Activated CD4-positive, alpha-beta T cell treated with anti-CD3 and anti-CD28 coated beads for 1 hour (primary cell): Measurements from ENCODE around the gene NR0B2.
"Not testable (repeated sequence)": the region's sequence is repeated elsewhere in the genome, so short reads cannot be mapped to it uniquely, and the experiment has no call there.

Experiments used
- DNase-seq: peaks from one replicate; pipeline ENCODE4 v3.0.0-alpha.2; 2020

The NR0B2 gene, protein sequence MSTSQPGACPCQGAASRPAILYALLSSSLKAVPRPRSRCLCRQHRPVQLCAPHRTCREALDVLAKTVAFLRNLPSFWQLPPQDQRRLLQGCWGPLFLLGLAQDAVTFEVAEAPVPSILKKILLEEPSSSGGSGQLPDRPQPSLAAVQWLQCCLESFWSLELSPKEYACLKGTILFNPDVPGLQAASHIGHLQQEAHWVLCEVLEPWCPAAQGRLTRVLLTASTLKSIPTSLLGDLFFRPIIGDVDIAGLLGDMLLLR

DNA sequence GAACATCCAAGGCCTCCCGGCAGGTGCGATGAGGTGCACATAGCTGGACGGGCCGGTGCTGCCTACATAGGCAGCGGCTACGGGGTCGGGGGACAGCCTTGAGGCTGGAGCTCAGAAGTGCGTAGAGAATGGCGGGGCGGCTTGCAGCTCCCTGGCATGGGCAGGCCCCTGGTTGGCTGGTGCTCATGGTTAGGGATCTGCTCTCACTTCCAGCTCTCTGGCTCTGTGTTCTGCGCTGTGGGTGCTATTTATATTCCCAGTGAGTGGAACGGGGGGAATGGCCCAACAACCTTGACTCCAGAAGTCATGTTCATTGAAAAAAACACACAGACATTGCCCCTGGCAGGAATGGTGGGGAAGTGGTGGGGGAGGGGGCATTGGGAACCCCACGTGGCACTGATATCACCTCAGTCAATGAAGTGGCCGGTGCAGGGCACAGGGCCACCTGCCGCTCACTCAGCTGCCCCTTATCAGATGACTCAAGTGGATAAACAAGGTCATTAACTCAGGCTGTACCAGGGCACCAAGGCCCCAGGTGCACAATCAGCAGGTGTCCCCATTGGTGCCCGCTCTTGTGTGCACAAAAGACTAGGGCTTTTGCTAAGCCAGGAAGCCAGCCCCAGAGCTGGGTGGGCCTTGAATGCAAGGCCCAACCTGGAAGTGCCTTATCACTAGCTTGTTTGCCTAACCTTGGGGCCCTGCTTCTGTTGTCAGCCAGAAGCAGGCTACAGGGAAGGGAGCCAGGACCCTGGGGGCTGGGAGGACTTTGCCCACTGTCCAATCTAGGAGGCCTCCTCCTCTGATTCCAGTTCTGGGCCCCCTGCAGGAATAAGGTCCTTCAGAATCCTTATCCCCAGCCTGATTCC, at the start of gene NR0B2:
Gene NR0B2 (minus strand): TSS at position 222 of the 866 bp plus-strand sequence. CDS start 35 bp downstream, at position 187.
- DNase-seq: no peak

DNA sequence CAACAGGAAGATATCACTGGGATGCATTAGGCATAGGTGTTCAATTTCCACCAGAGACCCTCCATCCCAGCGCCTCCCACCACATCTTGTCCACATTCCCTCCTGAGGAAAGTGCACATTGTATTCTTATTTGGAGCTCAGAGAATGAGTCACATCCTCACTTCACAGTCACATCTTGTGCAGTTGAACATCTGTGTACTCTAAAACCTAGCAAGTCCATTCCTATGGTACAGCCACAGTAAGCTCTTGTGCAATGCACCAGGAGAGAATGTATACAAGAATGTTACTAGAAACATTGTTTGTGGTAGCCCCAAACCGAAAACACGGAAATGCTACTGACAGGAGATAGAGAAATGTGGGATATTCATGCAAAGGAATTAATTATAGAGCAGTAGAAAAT, 48.1 kb upstream of the NR0B2 start:
- DNase-seq: no peak

GRCh38 chr1:26960625-26960966, 46.8 kb upstream of the NR0B2 start:
- DNase-seq: no peak

DNA sequence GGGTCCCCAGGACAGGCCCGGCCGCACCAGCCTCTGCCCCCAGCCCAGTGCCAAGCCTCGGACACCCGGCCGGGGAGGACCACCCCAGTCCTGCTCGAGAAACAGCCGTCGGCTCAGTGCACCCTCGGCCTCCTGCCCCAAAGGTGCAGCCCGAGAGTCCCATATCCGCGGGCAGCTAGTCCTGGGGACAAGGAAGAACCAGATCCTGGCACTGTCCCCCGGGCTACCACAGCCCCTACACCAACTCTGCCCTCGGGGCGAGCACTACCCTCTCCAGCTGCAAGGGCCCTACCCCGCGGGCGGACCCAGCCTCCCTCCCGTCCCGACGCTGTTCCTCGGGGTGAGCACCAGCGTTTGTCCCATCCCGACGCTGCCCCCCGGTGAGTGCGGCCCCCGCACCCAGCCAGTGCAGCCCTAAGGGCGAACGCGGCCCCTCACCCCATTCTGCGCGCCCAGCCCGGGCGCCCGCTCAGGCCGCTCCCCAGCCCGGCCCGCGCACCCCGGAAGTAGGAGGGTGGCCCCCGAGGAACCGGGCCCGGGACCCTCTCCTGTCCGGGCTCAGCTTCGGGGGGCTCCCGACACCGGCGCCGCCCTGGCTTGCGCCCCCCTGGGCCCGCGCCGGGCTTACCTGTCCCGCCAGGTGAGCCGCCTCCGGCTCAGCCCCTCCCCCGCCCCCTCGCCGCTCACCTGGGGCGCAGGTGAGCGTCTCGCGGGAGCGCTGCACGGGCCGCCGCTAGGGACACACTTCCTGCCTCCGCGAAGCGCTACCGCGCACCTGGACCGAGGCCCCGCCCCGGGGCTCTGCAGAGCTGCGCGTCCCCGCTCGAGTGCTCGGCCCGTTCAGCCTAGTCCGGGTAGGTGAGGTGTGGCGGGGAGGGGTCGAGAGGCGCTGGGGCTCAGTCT, 46.2 kb upstream of the NR0B2 start, which contains the start of gene KDF1:
Gene KDF1 (minus strand): TSS at position 747 of the 903 bp plus-strand sequence. CDS start 8,088 bp downstream, outside the sequence.
- DNase-seq: peak; percentile 34

GRCh38 chr1:26959270-26959669, 45.5 kb upstream of the NR0B2 start:
- no peak for DNase-seq

DNA sequence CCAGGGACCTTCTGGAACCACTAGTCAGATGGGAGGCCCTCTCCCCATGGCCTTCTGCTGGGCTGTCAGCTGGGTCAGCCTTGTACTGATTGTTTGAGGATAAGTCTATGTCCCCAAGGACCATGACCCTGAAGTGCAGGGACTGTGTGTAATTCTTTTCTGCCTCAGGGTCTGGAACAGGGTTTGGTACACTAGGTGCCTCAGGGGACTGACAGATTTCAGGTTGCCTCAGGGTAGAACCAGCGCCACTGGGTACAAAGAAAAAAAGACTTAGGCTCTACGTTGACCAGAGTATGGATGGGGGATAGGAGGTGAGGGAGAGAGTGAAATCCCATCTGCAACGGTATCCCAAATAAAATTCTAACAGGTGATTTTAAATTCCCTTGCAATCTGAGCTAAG, 43.5 kb upstream of the NR0B2 start:
- no peak for DNase-seq

- DNase-seq: no peak
These were observed 42.5 kb upstream of the NR0B2 start for GRCh38 chr1:26956321-26956720.

DNA sequence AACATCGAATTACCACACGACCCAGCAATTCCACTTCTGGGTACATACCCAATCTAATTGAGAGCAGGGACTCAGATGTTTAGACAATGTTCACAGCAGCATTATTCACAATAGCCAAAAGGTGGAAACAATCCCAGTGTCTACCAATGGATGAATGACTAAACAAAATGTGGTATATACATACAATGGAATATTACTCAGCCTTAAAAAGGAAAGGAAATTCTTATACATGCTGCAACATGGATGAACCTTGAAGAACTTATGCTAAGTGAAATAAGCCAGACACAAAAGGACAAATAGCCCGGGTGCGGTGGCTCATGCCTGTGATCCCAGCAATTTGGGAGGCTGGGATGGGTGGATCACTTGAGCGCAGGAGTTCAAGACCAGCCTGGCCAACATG, 39.6 kb upstream of the NR0B2 start:
- DNase-seq: no peak

DNA sequence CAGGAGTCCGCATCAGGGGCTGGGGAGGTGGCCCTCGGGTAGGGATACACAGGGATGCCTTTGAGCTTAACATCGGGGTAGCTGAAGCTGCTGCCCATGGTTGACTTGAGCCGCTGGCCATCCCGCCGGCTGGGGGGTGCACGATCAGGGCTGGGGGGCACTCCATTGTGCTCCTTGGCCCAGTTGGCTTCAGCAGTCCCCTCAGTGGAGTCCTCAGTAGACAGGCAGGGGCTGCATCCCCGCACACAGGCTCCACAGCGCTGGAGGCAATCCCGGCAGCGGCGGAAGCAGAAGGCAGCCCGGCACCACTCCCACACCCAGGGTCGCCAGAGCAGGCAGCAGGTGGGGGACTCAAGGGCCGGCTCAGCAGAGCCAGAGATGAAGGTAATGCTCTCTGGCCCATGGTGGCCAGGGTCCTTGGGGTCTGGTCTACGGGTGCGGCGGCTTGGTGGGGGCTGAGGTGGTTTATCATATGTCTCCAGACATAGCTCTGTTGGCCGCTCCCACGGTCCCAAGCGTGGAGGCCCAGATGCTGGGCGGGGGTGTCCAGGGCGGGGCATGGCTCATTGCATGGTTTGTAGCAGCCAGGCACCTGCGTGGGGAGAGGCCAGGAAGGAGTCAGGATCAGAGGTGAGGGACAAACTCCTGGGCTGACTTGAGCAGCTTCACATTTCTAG, 38.2 kb upstream of the NR0B2 start:
- no peak for DNase-seq

DNA sequence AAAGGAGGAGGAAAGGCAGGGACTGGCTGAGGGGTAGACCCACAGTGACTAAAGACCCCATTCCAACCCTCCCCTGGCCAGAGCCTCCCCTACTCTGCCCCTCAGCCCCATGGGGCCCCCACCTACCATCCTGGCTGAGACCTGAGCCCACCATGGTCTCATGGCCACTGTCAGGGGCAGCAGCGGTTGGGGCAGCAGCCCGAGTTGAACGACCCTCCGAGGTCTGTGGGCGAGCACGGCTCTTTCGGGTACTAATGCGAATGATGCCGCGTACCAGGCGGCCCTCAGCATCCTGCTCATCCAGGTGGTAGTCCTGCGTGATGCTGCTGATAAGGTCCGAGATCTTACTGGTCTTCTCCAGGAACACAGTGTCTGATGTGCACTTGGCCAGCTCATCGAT, 37.4 kb upstream of the NR0B2 start:
- DNase-seq: no peak

DNA sequence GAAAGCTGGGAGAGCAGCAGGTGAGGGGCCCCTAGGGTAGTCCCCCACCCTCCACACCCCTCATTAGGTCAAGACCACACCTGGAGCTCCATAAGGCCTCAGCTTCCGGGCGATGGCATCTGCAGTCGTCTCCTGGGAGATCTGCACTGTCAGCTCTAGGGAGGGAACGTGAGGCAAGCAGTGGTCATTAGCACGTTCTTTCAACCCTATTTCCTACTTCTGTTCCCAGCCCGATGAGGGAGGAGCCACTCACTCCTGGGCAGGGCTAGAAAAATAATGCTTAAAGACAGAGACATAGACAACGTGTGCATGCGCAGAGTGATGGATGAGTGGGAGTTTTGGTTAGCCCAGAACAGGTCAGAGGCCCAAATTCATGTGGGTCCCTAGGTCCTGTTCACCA, 36.8 kb upstream of the NR0B2 start:
- no peak for DNase-seq

GRCh38 chr1:26949926-26950319, 36.1 kb upstream of the NR0B2 start:
- DNase-seq: no peak

DNA sequence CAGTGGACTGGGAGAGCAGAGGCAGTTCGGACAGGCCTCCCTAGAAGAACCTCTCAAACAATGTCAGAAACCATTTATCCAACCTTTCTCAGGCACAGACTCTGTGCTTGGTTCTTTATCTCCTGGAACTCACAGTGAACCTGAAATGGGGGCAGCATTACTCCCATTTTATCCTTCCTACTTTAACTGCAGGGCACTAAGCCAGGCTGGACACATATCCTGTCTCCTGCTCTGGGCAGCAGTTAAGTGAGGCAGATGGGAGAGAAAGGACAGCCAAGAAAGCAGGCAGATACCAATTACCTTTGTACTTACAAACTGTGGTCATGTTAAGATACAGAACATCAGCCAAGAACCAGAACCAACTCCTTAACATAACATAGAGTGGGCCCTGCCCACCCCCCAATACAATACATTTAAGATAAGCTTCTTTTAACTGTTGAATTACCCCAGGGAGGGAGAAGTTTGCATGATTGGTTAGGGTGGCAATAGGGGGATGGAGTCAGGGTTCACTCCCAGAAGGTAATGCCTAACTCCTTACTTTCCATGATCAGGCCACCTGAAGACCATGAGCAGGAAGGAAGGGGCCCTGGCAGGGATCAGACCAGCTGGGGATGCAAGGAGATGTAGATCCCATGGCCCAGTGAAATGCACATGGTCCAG, 35.6 kb upstream of the NR0B2 start:
- no peak for DNase-seq

DNA sequence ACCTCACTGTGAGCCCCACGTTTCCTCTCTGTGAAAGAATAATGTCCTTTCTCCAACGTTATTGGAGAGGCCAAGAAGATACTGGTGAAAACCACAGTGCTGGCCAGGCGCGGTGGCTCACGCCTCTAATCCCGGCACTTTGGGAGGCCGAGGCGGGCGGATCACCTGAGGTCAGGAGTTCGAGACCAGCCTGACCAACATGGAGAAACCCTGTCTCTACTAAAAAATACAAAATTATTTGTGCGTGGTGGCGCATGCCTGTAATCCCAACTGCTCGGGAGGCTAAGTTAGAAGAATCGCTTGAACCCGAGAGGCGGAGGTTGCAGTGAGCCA, 34.9 kb upstream of the NR0B2 start:
- DNase-seq: not testable (repeated sequence)

DNA sequence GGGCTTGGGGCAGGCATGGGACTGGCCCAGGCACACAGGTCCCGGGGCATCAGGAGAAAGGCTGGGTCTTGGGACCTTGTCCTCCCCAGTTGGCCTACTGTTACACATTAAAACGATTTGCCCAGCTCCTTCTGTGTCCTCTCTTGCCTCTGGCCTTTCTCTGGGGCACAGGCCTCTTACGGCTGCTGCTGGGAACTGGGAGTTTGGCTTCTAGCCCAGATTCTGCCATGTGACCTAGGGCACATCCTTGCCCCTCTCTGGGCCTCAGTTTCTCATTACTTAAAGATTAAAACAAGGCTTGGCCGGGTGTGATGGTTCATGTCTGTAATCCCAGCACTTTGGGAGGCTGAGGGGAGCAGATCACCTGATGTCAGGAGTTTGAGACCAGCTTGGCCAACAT, 32.5 kb upstream of the NR0B2 start:
- DNase-seq: no peak

DNA sequence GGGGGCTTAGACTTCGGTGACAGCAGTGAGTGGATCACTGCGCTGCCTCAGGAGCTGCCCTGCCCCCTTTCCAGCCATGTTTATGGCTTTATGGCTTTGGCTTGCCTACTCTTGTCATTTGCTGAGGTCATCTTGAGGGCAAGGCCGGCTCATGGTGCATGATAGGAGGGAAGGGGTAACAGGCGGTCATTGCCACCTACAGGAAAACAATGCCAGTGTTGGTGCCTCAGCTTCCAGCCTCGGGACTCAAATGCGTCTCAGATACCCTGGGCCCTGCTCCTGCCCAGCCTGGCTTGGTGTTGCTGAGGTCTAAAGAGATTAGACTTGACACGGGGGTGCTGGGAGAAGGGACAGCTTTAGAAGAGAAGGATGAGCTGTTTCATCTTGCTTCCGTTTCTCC, 32.0 kb upstream of the NR0B2 start:
- no peak for DNase-seq

DNA sequence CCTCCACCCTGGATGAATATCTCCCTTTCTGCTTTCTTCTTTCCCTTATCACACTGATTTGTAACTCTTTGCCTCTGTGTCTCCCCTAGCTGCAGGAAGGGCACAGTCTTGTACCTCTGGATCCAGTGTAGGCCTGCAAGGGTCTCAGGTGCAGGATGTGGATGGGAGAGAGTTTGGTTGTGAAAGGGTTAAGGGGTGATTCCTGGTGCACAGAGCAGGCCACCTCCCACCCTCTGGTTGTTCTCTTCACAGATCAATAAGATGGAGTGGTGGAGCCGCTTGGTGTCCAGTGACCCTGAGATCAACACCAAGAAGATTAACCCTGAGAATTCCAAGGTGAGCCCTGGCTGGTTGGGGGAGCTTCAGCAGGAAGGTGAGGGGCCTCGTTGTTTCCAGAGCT, 31.4 kb upstream of the NR0B2 start:
- no peak for DNase-seq

DNA sequence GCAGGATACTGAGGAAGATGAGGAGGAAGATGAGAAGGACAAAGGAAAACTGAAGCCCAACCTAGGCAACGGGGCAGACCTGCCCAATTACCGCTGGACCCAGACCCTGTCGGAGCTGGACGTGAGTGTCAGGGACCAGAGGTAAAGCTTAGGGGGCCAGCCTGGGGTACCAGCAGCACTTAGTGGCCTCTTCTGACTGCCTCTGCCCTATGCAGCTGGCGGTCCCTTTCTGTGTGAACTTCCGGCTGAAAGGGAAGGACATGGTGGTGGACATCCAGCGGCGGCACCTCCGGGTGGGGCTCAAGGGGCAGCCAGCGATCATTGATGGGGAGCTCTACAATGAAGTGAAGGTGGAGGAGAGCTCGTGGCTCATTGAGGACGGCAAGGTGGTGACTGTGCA, 28.9 kb upstream of the NR0B2 start:
- DNase-seq: no peak

DNA sequence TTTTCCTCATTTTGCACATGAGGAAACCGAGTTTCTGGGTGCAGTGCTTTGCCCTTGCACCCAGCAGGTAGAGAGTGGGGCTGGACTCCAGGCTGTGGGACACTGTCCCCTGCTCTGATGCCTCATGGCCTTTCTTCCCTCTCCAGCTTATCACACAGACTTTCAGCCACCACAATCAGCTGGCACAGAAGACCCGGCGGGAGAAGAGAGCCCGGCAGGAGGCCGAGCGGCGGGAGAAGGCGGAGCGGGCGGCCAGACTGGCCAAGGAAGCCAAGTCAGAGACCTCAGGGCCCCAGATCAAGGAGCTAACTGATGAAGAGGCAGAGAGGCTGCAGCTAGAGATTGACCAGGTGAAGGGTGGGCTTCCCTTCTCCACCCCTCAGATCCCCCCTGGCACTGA, 27.5 kb upstream of the NR0B2 start:
- DNase-seq: no peak

DNA sequence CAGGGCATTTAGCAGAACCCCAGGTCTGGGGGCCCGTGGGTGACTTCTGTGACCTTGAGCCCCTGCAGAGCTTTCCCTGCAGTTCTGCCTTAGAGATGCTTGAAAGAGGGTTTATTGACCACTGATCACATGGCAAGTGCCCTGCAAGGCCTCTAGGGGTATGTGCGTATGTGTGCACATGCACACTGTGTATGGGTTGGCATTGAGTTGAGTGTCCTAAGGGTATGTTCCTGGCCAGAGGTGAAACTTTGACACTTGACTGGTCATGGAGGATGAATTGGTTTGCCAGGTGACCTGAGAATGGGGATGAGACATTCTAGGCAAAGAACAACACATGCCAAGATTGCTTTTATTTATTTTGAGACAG, 24.9 kb upstream of the NR0B2 start:
- DNase-seq: no peak

DNA sequence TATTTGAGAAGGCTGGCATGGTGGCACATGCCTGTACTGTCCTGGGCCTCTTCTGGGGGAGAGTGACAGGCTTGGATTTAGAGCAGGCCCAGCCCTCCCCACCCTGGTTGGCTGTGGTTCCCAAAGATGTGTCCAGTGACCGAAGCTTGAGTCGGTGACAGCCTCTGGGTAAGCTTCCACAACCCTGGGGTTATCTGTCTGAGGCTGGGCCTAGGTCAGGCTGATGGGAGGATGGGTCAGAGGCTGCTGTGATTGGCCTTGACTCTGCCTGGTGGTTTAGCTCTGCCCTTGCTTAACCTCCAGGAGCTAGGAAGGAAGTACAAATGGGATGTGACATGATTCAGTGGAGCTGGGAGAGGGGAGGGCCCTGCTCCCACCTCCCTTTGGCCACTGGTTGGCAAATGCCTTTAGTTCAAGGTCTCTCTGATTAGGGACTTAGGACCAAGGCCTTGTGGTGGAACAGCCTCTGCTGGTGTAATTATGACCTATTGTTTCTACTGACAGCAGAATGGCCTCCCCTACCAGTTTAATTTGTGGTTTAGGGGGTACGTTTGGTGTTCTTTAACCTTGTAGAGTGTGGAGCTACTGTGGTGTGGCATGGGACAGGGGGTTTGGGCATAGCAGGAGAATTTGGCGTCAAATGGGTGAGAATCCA, 24.4 kb upstream of the NR0B2 start:
- no peak for DNase-seq

- DNase-seq: no peak
These were observed 23.0 kb upstream of the NR0B2 start for GRCh38 chr1:26936823-26937222.
